B cell (primary cell): Measurements from ENCODE around the gene CES4A. TPM values are rescaled to one million over a fixed set of nuclear protein-coding genes. Genes with fewer than 3 reads are reported as not detected.

Experiments used
- ATAC-seq: fragments of 200-7000 bp; cut with Tn5 transposase; one replicate; pipeline ENCODE4 v1.10.0; 2021; ENCODE audit warnings: low read depth, mild to moderate bottlenecking, moderate number of reproducible peaks, moderate library complexity
- CTCF ChIA-PET: fragments of 350-600 bp; sonication (Branson Sonifier 250); formaldehyde crosslinking; loops from one replicate; lab custom pipeline; 2021; ENCODE audit warnings: antibody characterized with exemption, inconsistent platforms; lab: Charles Lee
- POLR2A ChIA-PET: fragments of 350-600 bp; sonication (Branson Sonifier 250); formaldehyde crosslinking; loops from one replicate; lab custom pipeline; 2021; ENCODE audit warnings: antibody characterized with exemption; lab: Charles Lee
- DNase-seq: peaks from one replicate; pipeline ENCODE4 v3.0.0; 2013
- H2AFZ ChIP-seq: 2 replicates; pipeline ENCODE4 v1.6.1; 2012; ENCODE audit warnings: mild to moderate bottlenecking, low read depth, low read length; ENCODE audit not compliant: insufficient read depth, poor library complexity, severe bottlenecking
- H3K27ac ChIP-seq, 2 donors: 1 replicate in 1 of 2; 2 replicates in 1 of 2; pipeline ENCODE4 v1.5.1; 2012 to 2013; ENCODE audit warnings: low read length in 2 of 2, mild to moderate bottlenecking in 2 of 2, moderate library complexity in 1 of 2
- H3K27me3 ChIP-seq, 4 experiments: fragments of 200-600 bp in 1 of 4; sonication (generic) in 1 of 4; replicated peaks in 1 of 4; 1 replicate in 2 of 4; 2 replicates in 2 of 4; pipeline versions ENCODE4 v1.6.1 to v1.7.0; 2013 to 2016; ENCODE audit warnings: low read length in 3 of 4, mild to moderate bottlenecking in 2 of 4, mixed read lengths in 1 of 4, moderate library complexity in 1 of 4; ENCODE audit not compliant: insufficient read depth in 4 of 4, control insufficient read depth in 3 of 4; ENCODE audit errors: control extremely low read depth in 1 of 4
- H3K36me3 ChIP-seq, 2 experiments: replicated peaks in 1 of 2; 1 replicate in 1 of 2; 2 replicates in 1 of 2; pipeline versions ENCODE4 v1.6.1 to v1.7.1; 2013; ENCODE audit warnings: low read length in 1 of 2; ENCODE audit not compliant: insufficient read depth in 2 of 2, control insufficient read depth in 1 of 2; ENCODE audit errors: control extremely low read depth in 1 of 2, extremely low read depth in 1 of 2
- H3K4me1 ChIP-seq, 2 donors: fragments of 200-600 bp in 1 of 2; sonication (generic) in 1 of 2; 1 replicate in 1 of 2; 2 replicates in 1 of 2; pipeline versions ENCODE4 v1.5.1 to v1.6.1; 2013 to 2017; ENCODE audit warnings: low read length in 2 of 2; ENCODE audit not compliant: control insufficient read depth in 2 of 2, insufficient read depth in 2 of 2
- H3K4me2 ChIP-seq: replicated peaks from 2 replicates; pipeline ENCODE3; 2012; ENCODE audit warnings: mild to moderate bottlenecking, low read depth, low read length; ENCODE audit not compliant: poor library complexity, severe bottlenecking
- H3K4me3 ChIP-seq, 5 experiments: fragments of 200-600 bp in 1 of 5; sonication (generic) in 1 of 5; 1 replicate in 3 of 5; 2 replicates in 2 of 5; pipeline versions ENCODE4 v1.5.1 to v1.7.0; 2011 to 2016; ENCODE audit warnings: low read length in 4 of 5, mild to moderate bottlenecking in 4 of 5, low read depth in 2 of 5, control low read depth in 1 of 5, moderate library complexity in 1 of 5; ENCODE audit not compliant: insufficient read depth in 1 of 5; ENCODE audit errors: control extremely low read depth in 1 of 5, extremely low read depth in 1 of 5
- H3K79me2 ChIP-seq: fragments of 200-600 bp; sonication (generic); one replicate; pipeline ENCODE4 v1.6.0; 2016; ENCODE audit warnings: low read length; ENCODE audit not compliant: control insufficient read depth, insufficient read depth
- H3K9ac ChIP-seq: fragments of 200-600 bp; sonication (generic); 2 replicates; pipeline ENCODE4 v1.6.1; 2017; ENCODE audit warnings: mild to moderate bottlenecking, low read length, moderate library complexity
- H3K9me3 ChIP-seq, 3 donors: one replicate each; pipeline versions ENCODE4 v1.6.1 to v1.7.1; 2013; ENCODE audit warnings: low read length in 2 of 3; ENCODE audit not compliant: control insufficient read depth in 2 of 3, insufficient read depth in 1 of 3; ENCODE audit errors: control extremely low read depth in 1 of 3
- H4K20me1 ChIP-seq: 2 replicates; pipeline ENCODE4 v1.6.0; 2012; ENCODE audit warnings: mild to moderate bottlenecking, low read length; ENCODE audit not compliant: insufficient read depth, control insufficient read depth, poor library complexity, severe bottlenecking
- H3K27ac Mint-ChIP-seq: one replicate; pipeline ENCODE4 v1.8.0; 2021; ENCODE audit warnings: mixed read lengths
- H3K27me3 Mint-ChIP-seq: one replicate; pipeline ENCODE4 v1.8.0; 2021; ENCODE audit warnings: mixed read lengths
- H3K4me1 Mint-ChIP-seq: one replicate; pipeline ENCODE4 v1.8.0; 2021; ENCODE audit warnings: mixed read lengths
- H3K4me3 Mint-ChIP-seq: one replicate; pipeline ENCODE4 v1.8.0; 2021; ENCODE audit warnings: mixed read lengths
- H3K9me3 Mint-ChIP-seq: one replicate; pipeline ENCODE4 v1.8.0; 2022; ENCODE audit warnings: mixed read lengths; ENCODE audit not compliant: insufficient read depth
- EZH2 ChIP-seq: IDR thresholded peaks from 2 replicates; pipeline ENCODE4 v1.6.1; 2012; ENCODE audit warnings: borderline replicate concordance, low read depth, mild to moderate bottlenecking, moderate library complexity, low read length; ENCODE audit not compliant: insufficient read depth, poor library complexity, severe bottlenecking
- WGBS: methylation state at CpG from one replicate; pipeline ENCODE4 v1.1.5; 2013; ENCODE audit warnings: missing lambda C conversion rate; ENCODE audit not compliant: insufficient coverage; 5-methylcytosine and 5-hydroxymethylcytosine counted together
- intact Hi-C: fragments of 100-400 bp; cut with micrococcal nuclease; formaldehyde crosslinking; loops from one replicate; pipeline ENCODE4 v1.10.0; 2022
- polyA plus RNA-seq: library from polyadenylated mRNA; depleted of rRNA; stranded (reverse); fragments of >200 nt; gene quantifications from 2 replicates; pipeline ENCODE4 v1.2.3, GENCODE V29; 2012
- total RNA-seq, 2 donors: library from RNA; stranded (reverse); fragments of 120-200 nt in 1 of 2; gene quantifications; 1 replicate in 1 of 2; 2 replicates in 1 of 2; pipeline versions ENCODE4 v1.2.3 to v1.2.4, GENCODE V29; 2013 to 2022
- TF ChIP-seq, protein P1 (sequence below): fragments of 200-600 bp; IDR thresholded peaks from one replicate; pipeline ENCODE4 v1.8.0; 2022; ENCODE audit warnings: antibody characterized with exemption, mild to moderate bottlenecking

The CES4A gene
- total and polyA plus RNA-seq, 2 donors (not counting 1 experiment from before 2014, with no cell fraction given): 8.4 to 17.3 TPM

DNA sequence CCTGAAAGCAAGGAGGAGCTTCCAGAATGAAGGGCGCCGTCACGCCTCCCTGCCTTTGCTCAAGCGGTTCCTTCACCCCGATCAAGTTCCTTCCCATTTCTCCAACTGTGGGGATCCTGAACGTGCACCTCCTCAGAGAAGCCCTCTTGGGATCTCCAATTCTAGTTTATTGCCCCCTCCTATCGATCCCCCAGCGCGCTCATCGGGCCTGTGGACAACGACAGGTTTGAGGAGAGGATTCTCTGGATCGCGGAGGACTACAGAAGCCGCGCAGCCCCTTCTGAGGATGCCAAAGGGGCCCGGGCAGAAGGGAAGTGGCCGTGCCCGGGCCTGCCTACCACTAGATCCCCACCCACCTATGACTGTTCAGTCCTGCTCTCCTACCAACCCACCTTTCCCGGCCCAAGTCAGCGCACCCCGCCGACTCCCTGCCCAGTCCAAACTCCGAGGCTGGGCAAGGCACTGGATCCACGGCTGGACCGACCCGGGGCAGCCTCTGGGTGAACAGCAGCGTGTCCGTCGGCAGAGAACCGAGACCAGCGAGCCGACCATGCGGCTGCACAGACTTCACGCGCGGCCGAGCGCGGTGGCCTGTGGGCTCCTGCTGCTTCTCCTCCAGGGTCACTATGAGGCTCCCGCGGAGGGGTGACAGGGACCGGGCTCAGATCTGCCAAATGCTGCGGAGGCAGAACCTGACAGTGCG is 40.1 kb upstream of the CES4A start:
- Histone ChIP-seq H3K79me2 (no peaks in the 10 kb centered on the region), H4K20me1 (no peaks in the 10 kb centered on the region), H2AFZ (peak overlapping the region; percentile 36), H3K9me3 (peaks cover 0 to 12% (median 0%) of the 10 kb centered on the region in 3 donors), H3K36me3 (peaks cover 0 to 2% of the 10 kb centered on the region in 2 experiments), H3K4me3 (peak overlapping the region in 4 of 5 experiments; percentile 34 to 60 (median 54)), H3K27ac (no peak overlapping the region), H3K4me1 (peaks cover 15 to 23% of the 10 kb centered on the region in 2 donors), H3K9ac (peak overlapping the region; percentile 57), H3K27me3 (peaks cover 0 to 36% (median 21%) of the 10 kb centered on the region in 4 experiments), H3K4me2 (peak overlapping the region; percentile 75)
- no peak overlapping the region for H3K27ac Mint-ChIP-seq
- ChIA-PET POLR2A (no interaction called here), CTCF (interaction anchor here (0.9 kb wide), 2 partner anchors 8 to 237 kb away, joined by 4 read pairs; no protein-coding TSS in a partner anchor)
- intact Hi-C loops: no loop called here
- WGBS: 3% methylated on average over 35 of the region's 44 CpGs
- H3K4me3 Mint-ChIP-seq: peak overlapping the region; percentile 93
- TF ChIP-seq, protein P1, sequence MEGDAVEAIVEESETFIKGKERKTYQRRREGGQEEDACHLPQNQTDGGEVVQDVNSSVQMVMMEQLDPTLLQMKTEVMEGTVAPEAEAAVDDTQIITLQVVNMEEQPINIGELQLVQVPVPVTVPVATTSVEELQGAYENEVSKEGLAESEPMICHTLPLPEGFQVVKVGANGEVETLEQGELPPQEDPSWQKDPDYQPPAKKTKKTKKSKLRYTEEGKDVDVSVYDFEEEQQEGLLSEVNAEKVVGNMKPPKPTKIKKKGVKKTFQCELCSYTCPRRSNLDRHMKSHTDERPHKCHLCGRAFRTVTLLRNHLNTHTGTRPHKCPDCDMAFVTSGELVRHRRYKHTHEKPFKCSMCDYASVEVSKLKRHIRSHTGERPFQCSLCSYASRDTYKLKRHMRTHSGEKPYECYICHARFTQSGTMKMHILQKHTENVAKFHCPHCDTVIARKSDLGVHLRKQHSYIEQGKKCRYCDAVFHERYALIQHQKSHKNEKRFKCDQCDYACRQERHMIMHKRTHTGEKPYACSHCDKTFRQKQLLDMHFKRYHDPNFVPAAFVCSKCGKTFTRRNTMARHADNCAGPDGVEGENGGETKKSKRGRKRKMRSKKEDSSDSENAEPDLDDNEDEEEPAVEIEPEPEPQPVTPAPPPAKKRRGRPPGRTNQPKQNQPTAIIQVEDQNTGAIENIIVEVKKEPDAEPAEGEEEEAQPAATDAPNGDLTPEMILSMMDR: no peak
- no peak for TF ChIP-seq EZH2
- no peak for ATAC-seq
- peak; percentile 44 for DNase-seq
- H3K4me1 Mint-ChIP-seq: peaks cover 18% of the 10 kb centered on the region
- peaks cover 46% of the 10 kb centered on the region for H3K27me3 Mint-ChIP-seq
- no peaks in the 10 kb centered on the region for H3K9me3 Mint-ChIP-seq

DNA sequence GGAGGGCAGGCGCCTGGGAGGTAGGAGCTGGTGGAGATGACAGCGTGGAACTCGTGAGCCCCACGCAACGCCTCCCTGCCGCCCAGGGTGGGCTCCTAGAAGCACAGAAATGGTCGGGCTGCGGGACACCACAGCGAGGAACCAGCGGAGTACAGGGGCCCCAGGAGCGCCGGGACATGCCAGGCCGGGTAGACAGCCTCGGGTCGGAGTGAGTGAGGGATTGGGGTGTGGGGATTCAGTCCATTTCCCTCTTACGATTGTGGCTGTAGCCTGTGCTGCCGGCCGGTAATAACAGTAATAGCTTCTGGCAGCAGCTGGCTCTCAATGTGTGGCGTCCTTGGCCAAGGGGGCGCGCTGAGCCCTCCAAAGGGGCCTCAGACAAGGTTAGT is 39.6 kb upstream of the CES4A start:
- Mint-ChIP-seq H3K27ac (no peak overlapping the region), H3K9me3 (no peaks in the 10 kb centered on the region), H3K4me1 (peaks cover 18% of the 10 kb centered on the region), H3K4me3 (peak overlapping the region; percentile 93), H3K27me3 (peaks cover 49% of the 10 kb centered on the region)
- Histone ChIP-seq H3K4me3 (peak overlapping the region in 2 of 5 experiments; percentile 49 to 59), H4K20me1 (no peaks in the 10 kb centered on the region), H3K9ac (peak overlapping the region; percentile 57), H3K4me1 (peaks cover 15 to 24% of the 10 kb centered on the region in 2 donors), H3K9me3 (peaks cover 0 to 12% (median 0%) of the 10 kb centered on the region in 3 donors), H3K27ac (no peak overlapping the region), H2AFZ (peak overlapping the region; percentile 36), H3K27me3 (peaks cover 0 to 39% (median 22%) of the 10 kb centered on the region in 4 experiments), H3K36me3 (no peaks in the 10 kb centered on the region), H3K79me2 (no peaks in the 10 kb centered on the region), H3K4me2 (peak overlapping the region; percentile 75)
- 23% methylated on average over 18 of the region's 21 CpGs for WGBS
- DNase-seq (no peak), ATAC-seq (no peak)
- intact Hi-C loops: no loop called here
- POLR2A ChIA-PET: no interaction called here
- no peak for TF ChIP-seq EZH2
- TF ChIP-seq, protein P1: no peak
- CTCF ChIA-PET: interaction anchor here (3.3 kb wide), 1 partner anchor 206 kb away, joined by 13 read pairs; no protein-coding TSS in a partner anchor
